Kidney epithelial cell (primary cell): ENCODE measurements around the gene TFRC. TPM values are rescaled to one million over a fixed set of nuclear protein-coding genes. Genes with fewer than 3 reads are reported as not detected.
"Not testable (repeated sequence)": the region's sequence is repeated elsewhere in the genome, so short reads cannot be mapped to it uniquely, and the experiment has no call there.

ENCODE experiments used
- DNase-seq: peaks from one replicate; pipeline ENCODE4 v3.0.0-alpha.2; 2010; ENCODE audit warnings: low read depth
- H3K27me3 ChIP-seq: 2 replicates; pipeline ENCODE4 v1.6.0; 2011; ENCODE audit warnings: low read length; ENCODE audit not compliant: control insufficient read depth, insufficient read depth
- H3K36me3 ChIP-seq: 2 replicates; pipeline ENCODE4 v1.5.1; 2011; ENCODE audit warnings: low read length; ENCODE audit not compliant: control insufficient read depth, insufficient read depth
- H3K4me3 ChIP-seq: 2 replicates; pipeline ENCODE4 v1.5.1; 2011; ENCODE audit warnings: low read depth, mild to moderate bottlenecking, control low read depth, low read length
- total RNA-seq: library from RNA; depleted of rRNA; stranded (reverse); fragments of >200 nt; gene quantifications from 2 replicates; pipeline ENCODE4 v1.2.3, GENCODE V29; 2015
- TF ChIP-seq, protein P1 (sequence below): IDR thresholded peaks from 2 replicates; pipeline ENCODE4 v1.5.1; 2011; ENCODE audit warnings: mild to moderate bottlenecking, moderate library complexity, low read length, control low read depth, inconsistent platforms; ENCODE audit not compliant: insufficient read depth, poor library complexity, severe bottlenecking

The TFRC gene
- total RNA-seq, 1 donor from 2014 or later, result 97.9 TPM

DNA sequence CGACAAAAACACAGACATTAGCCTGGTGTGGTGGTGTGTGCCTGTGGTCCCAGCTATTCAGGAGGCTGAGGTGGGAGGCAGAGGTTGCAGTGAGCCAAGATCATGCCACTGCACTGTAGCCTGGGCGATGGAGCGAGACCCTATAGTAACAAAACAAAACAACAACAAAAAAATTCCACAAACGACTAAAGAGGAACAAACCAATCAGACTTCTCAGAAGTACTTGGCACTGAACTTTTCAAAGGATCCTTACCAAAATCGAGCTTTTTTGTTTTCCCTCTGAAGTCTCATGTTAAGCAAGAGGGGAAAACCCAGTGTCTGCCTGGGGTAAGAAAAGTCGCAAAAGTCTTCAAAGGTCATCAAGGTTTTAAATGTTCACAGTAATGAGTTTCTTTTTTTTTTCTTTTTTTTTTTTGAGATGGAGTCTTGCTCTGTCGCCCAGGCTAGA, 30.1 kb upstream of the TFRC start:
- Histone ChIP-seq H3K4me3 (no peak overlapping the region), H3K36me3 (no peaks in the 10 kb centered on the region), H3K27me3 (peaks cover 5% of the 10 kb centered on the region)
- TF ChIP-seq, protein P1, sequence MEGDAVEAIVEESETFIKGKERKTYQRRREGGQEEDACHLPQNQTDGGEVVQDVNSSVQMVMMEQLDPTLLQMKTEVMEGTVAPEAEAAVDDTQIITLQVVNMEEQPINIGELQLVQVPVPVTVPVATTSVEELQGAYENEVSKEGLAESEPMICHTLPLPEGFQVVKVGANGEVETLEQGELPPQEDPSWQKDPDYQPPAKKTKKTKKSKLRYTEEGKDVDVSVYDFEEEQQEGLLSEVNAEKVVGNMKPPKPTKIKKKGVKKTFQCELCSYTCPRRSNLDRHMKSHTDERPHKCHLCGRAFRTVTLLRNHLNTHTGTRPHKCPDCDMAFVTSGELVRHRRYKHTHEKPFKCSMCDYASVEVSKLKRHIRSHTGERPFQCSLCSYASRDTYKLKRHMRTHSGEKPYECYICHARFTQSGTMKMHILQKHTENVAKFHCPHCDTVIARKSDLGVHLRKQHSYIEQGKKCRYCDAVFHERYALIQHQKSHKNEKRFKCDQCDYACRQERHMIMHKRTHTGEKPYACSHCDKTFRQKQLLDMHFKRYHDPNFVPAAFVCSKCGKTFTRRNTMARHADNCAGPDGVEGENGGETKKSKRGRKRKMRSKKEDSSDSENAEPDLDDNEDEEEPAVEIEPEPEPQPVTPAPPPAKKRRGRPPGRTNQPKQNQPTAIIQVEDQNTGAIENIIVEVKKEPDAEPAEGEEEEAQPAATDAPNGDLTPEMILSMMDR, result no peak
- no peak for DNase-seq

DNA sequence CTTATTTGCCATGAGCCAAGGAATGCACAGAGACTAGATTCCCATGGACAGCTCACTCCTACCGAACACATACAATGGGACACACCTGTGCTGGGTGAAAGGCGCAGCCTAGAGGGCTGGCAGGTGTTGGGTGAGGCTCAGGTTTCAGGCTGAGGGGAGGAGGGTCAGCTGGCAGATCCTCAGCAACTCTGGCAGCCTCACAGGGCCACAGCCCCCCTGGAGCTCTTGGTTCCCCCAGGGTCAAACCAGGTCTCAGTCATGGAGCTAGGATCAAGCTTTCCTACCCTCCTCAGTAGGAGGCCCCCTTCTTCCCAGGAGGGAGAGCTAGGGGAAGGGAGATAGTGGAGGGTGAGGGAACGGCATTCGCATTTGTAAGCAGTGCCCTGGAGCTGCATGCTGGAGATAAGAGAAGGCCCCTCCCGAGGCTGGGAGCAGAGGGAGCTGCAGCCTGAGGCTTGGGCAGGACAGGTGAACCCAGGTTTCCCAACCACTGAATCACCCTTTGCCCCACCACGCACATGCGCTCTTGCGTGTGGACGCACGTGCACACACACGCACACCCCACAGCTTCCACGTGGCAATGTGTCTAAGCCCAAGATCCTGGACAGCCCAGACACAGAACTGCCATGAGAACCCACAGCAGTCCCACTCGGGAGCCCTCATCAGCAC, 26.3 kb upstream of the TFRC start:
- Histone ChIP-seq H3K4me3 (no peak overlapping the region), H3K27me3 (peaks cover 5% of the 10 kb centered on the region), H3K36me3 (no peaks in the 10 kb centered on the region)
- TF ChIP-seq, protein P1, result no peak
- no peak for DNase-seq

DNA sequence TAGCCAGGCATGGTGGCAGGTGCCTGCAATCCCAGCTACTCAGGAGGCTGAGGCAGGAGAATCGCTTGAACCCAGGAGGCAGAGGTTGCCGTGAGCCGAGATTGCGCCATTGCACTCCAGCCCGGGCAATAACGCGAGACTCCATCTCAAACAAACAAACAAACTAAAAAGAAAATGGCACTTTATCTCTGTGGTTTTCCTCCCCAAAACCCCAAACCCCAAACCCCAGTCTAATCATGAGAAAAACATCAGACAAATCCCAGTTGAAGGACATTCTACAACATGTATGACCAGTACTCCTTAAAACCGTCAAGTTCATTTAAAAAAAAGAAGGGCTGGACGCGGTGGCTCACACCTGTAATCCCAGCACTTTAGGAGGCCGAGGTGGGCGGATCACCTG, 22.8 kb upstream of the TFRC start:
- H3K36me3 ChIP-seq, H3K27me3 ChIP-seq, H3K4me3 ChIP-seq, DNase-seq: not testable (repeated sequence)

DNA sequence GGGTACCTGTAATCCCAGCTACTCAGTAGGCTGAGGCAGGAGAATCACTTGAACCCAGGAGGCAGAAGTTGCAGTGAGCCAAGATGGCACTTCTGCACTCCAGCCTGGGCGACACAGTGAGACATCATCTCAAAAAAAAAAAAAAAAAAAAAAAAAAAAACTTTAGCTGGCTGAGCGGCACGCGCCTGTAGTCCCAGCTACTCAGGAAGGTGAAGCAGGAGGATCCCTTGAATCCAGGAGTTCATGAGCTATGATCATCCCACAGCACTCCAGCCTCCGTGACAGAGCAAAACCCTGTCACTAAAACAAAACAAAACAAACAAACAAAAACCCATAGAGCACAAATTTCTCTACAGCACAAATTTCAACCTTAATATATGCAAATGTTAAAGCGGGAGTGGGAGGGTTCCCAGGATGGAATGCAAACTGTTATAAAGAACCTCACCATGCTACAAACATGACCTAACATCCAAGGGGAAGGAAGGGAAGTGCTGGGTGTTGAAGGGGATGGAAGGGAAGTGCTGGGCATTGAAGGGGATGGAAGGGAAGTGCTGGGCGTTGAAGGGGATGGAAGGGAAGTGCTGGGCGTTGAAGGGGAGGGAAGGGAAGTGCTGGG, 16.6 kb upstream of the TFRC start:
- H3K36me3 ChIP-seq, DNase-seq, H3K27me3 ChIP-seq, H3K4me3 ChIP-seq: not testable (repeated sequence)

DNA sequence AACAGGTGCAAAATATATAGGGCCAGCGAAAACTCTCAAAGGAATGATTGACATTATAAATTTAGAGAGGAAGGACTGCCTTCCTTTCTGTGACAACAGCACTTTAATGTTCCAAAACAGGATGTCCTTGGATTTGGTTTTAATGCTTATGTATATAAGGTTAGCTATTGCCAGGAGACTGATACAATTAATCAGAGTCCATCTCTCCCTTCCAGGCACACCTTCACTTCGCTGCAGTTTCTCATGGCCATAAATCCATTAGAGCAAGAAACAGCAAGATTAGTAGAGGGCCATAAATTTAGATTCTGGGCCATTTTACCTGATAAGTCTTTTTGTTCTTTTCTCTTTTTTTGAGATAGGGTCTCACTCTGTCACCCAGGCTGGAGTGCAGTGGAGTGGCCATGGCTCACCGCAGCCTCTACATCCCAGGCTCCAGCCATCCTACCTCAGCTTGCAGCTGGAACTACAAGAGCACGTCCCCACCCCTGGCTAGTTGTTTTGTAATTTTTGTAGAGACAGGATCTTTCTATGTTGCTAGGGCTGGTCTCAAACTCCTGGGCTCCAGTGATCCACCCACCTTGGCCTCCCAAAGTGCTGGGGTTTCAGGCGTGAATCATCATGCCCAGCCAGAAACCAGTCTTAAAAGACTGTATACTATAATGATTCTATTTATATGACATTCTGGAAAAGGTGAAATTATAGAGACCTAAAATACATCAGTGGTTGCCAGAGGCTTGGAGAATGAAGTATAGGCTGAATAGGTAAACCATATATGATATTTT, 15.7 kb upstream of the TFRC start:
- Histone ChIP-seq H3K27me3 (no peaks in the 10 kb centered on the region), H3K36me3 (no peaks in the 10 kb centered on the region), H3K4me3 (no peak overlapping the region)
- TF ChIP-seq, protein P1, result no peak
- no peak for DNase-seq

DNA sequence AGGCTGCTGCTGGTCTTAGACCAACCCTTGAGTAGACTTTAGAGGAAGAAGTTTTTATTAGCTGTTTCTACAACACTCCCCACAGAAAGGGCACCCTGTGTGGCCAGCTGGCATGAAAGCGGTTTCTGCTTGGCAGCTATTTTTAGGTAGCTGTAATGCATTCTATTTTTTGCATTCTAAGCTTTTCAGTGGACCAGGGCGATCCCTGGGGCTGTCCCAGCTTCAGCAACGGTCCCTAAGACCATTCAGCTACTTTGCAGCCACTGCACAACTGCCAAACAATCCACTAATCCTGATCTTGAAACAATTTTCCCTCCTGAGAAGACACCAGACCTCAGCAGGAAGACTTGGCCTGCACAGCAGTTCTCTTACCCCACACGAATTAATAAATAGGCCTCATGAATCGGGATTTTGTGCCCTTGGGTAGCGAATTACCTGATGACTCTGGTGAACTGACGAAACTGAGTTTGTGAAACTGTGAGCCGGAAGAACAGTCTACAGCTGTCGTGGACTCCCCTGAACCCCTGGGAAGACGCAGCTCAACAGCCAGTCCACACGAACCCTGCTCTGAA, 14.6 kb upstream of the TFRC start:
- TF ChIP-seq, protein P1, result no peak
- no peak for DNase-seq
- H3K4me3 ChIP-seq, result no peak overlapping the region
- no peaks in the 10 kb centered on the region for H3K27me3 ChIP-seq
- H3K36me3 ChIP-seq, result no peaks in the 10 kb centered on the region
